Trophoblast cell (in vitro differentiated cells and primary cell): ENCODE results near the gene HDAC11.

ENCODE experiments used
- DNase-seq, 2 donors: peaks; one replicate each; pipeline ENCODE4 v3.0.0-alpha.2; 2016
- H2AFZ ChIP-seq: 2 replicates; pipeline ENCODE4 v1.6.1; 2013; ENCODE audit warnings: low read length, moderate library complexity, mild to moderate bottlenecking; ENCODE audit not compliant: insufficient read depth, poor library complexity
- H2AK5ac ChIP-seq: 2 replicates; pipeline ENCODE4 v1.6.1; 2013; ENCODE audit warnings: mild to moderate bottlenecking, low read length
- H2BK120ac ChIP-seq: 2 replicates; pipeline ENCODE4 v1.6.1; 2013; ENCODE audit warnings: low read length, mild to moderate bottlenecking, moderate library complexity; ENCODE audit not compliant: insufficient read depth, poor library complexity
- H2BK12ac ChIP-seq: 2 replicates; pipeline ENCODE4 v1.6.1; 2013; ENCODE audit warnings: mild to moderate bottlenecking, low read length, moderate library complexity
- H2BK5ac ChIP-seq: 2 replicates; pipeline ENCODE4 v1.6.1; 2013; ENCODE audit warnings: low read length, low read depth, moderate library complexity, mild to moderate bottlenecking; ENCODE audit not compliant: poor library complexity
- H3K14ac ChIP-seq: 2 replicates; pipeline ENCODE4 v1.6.1; 2013; ENCODE audit warnings: mild to moderate bottlenecking, low read length
- H3K18ac ChIP-seq: 2 replicates; pipeline ENCODE4 v1.6.1; 2013; ENCODE audit warnings: mild to moderate bottlenecking, low read length
- H3K23ac ChIP-seq: 2 replicates; pipeline ENCODE4 v1.6.1; 2013; ENCODE audit warnings: low read length
- H3K27ac ChIP-seq: 2 replicates; pipeline ENCODE4 v1.5.1; 2013; ENCODE audit warnings: low read depth, mild to moderate bottlenecking, inconsistent platforms, low read length, moderate library complexity
- H3K27me3 ChIP-seq: 2 replicates; pipeline ENCODE4 v1.6.1; 2013; ENCODE audit warnings: inconsistent platforms, mild to moderate bottlenecking, low read length, moderate library complexity; ENCODE audit not compliant: insufficient read depth
- H3K36me3 ChIP-seq, 2 experiments: 1 replicate in 1 of 2; 2 replicates in 1 of 2; pipeline ENCODE4 v1.6.1; 2013; ENCODE audit warnings: low read length in 2 of 2, mild to moderate bottlenecking in 2 of 2, moderate library complexity in 1 of 2; ENCODE audit not compliant: insufficient read depth in 2 of 2, control insufficient read depth in 1 of 2
- H3K4ac ChIP-seq: 2 replicates; pipeline ENCODE4 v1.6.1; 2013; ENCODE audit warnings: low read depth, mild to moderate bottlenecking, low read length, moderate library complexity
- H3K4me1 ChIP-seq, 2 experiments: 1 replicate in 1 of 2; 2 replicates in 1 of 2; pipeline ENCODE4 v1.6.1; 2013; ENCODE audit warnings: low read length in 2 of 2, mild to moderate bottlenecking in 2 of 2, moderate library complexity in 1 of 2; ENCODE audit not compliant: insufficient read depth in 2 of 2, control insufficient read depth in 1 of 2
- H3K4me2 ChIP-seq: 2 replicates; pipeline ENCODE4 v1.6.1; 2013; ENCODE audit warnings: inconsistent platforms, mild to moderate bottlenecking, low read length, moderate library complexity
- H3K4me3 ChIP-seq: 2 replicates; pipeline ENCODE4 v1.5.1; 2013; ENCODE audit warnings: mild to moderate bottlenecking, low read depth, low read length, inconsistent platforms
- H3K79me1 ChIP-seq: one replicate; pipeline ENCODE4 v1.6.1; 2013; ENCODE audit warnings: low read length
- H3K79me2 ChIP-seq: 2 replicates; pipeline ENCODE4 v1.6.1; 2013; ENCODE audit warnings: low read length, mild to moderate bottlenecking; ENCODE audit not compliant: control insufficient read depth, insufficient read depth, poor library complexity
- H3K9ac ChIP-seq: 2 replicates; pipeline ENCODE4 v1.6.1; 2013; ENCODE audit warnings: mild to moderate bottlenecking, low read length
- H3K9me3 ChIP-seq: 2 replicates; pipeline ENCODE4 v1.6.1; 2013; ENCODE audit warnings: low read depth, mild to moderate bottlenecking, control low read depth, inconsistent platforms, low read length; ENCODE audit not compliant: insufficient read depth
- H4K12ac ChIP-seq: 2 replicates; pipeline ENCODE4 v1.6.1; 2013; ENCODE audit warnings: low read depth, mild to moderate bottlenecking, low read length, moderate library complexity
- H4K8ac ChIP-seq: 2 replicates; pipeline ENCODE4 v1.6.1; 2013; ENCODE audit warnings: low read depth, mild to moderate bottlenecking, low read length, moderate library complexity
- H4K91ac ChIP-seq: one replicate; pipeline ENCODE4 v1.6.1; 2013; ENCODE audit warnings: low read depth, mild to moderate bottlenecking, low read length, moderate library complexity
- WGBS: extraction: QIAGEN DNeasy Blood & Tissue Kit; methylation state at CpG from one replicate; pipeline ENCODE4 v1.1.7; 2013; ENCODE audit warnings: missing lambda C conversion rate; ENCODE audit not compliant: insufficient read length, insufficient coverage; ENCODE audit errors: extremely low coverage; 5-methylcytosine and 5-hydroxymethylcytosine counted together

HDAC11 gene

DNA sequence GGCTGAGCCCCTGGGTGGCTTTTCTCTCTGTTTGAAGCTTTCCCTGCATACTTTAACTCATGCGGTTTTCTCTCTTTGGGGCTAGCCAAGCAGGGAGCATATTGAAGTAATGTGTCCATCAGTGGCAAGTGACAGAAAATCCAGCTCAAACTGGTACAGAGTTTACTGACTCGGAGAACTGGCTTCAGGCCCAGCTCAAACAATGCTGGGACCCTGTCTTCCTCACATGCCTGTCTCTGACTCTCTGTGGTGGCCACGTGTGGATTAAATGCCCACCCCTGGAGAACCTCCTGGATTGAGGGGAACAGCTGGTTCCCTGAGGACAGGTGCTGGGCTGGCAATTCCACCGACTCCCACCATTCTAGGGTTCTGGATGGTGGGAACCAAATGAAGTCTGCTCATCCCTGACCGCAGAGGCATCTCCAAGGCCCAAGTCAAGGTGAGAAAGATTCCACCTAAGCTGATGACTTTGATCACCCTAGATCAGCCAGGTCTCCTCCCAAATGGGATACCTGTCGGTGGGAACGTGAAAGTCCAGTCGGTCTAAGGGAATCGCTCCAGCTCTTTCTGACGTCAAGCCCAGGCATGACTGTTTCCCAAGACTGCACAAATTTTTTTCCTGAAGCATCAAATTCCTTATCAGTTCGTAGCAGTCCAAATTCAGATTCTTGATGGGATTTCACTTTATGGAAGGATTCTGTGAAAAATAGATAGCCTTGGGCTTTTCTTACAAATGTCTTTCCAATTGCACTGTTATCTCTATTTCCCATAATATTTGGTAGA lies 16.3 kb upstream of the HDAC11 start:
- Histone ChIP-seq H3K4me1 (no peaks in the 10 kb centered on the region), H4K91ac (no peak overlapping the region), H3K9me3 (no peaks in the 10 kb centered on the region), H3K27ac (no peak overlapping the region), H3K14ac (no peak overlapping the region), H3K27me3 (peaks cover 2% of the 10 kb centered on the region), H3K4me3 (no peak overlapping the region), H3K18ac (no peak overlapping the region), H2BK120ac (no peak overlapping the region), H3K9ac (peak overlapping the region; percentile 36), H3K4ac (no peak overlapping the region), H2AFZ (no peak overlapping the region), H2BK12ac (no peak overlapping the region), H3K4me2 (no peak overlapping the region), H3K23ac (no peak overlapping the region), H4K8ac (no peak overlapping the region), H2BK5ac (no peak overlapping the region), H3K79me2 (no peaks in the 10 kb centered on the region), H3K79me1 (no peaks in the 10 kb centered on the region), H4K12ac (no peak overlapping the region), H2AK5ac (no peak overlapping the region), H3K36me3 (no peaks in the 10 kb centered on the region)
- DNase-seq, result peak; percentile 86 to 94
- WGBS, result no CpG with 5 or more reads among the region's 11 CpGs

GRCh38 chr3:13465236-13465873 lies 14.8 kb upstream of the HDAC11 start:
- Histone ChIP-seq H2AFZ (no peak overlapping the region), H3K18ac (no peak overlapping the region), H3K4me3 (no peak overlapping the region), H3K23ac (no peak overlapping the region), H3K9me3 (no peaks in the 10 kb centered on the region), H3K4me1 (no peaks in the 10 kb centered on the region), H2BK12ac (no peak overlapping the region), H3K27me3 (no peaks in the 10 kb centered on the region), H3K4me2 (no peak overlapping the region), H3K9ac (no peak overlapping the region), H3K36me3 (no peaks in the 10 kb centered on the region), H4K91ac (no peak overlapping the region), H3K14ac (no peak overlapping the region), H2BK5ac (no peak overlapping the region), H3K79me1 (no peaks in the 10 kb centered on the region), H3K4ac (no peak overlapping the region), H2AK5ac (no peak overlapping the region), H4K12ac (no peak overlapping the region), H4K8ac (no peak overlapping the region), H3K27ac (no peak overlapping the region), H3K79me2 (no peaks in the 10 kb centered on the region), H2BK120ac (no peak overlapping the region)
- WGBS, result no CpG with 5 or more reads among the region's 4 CpGs
- DNase-seq, result no peak

DNA sequence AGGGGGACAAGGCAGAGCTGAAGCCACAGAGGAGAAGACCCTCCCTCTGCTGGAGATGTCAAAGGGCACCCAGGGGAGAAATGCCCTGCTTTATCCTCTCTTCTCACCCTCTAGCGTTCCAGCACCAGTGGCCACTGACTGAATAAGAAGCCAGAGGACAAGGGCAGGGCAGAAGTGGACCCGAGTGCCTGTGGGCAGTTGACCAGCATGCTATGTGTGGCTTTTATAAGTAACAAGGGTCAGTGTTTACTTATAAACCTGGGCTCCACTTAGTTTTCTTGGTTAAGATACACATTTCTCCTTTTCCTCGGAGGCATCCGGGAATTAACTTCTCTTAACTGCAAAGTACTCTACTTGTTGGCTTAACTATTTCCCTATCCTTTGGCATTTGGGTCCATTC lies 13.3 kb upstream of the HDAC11 start:
- no peak for DNase-seq
- Histone ChIP-seq H3K79me2 (no peaks in the 10 kb centered on the region), H4K8ac (no peak overlapping the region), H3K18ac (no peak overlapping the region), H4K91ac (no peak overlapping the region), H3K4me3 (no peak overlapping the region), H3K9me3 (peaks cover 2% of the 10 kb centered on the region), H3K27ac (no peak overlapping the region), H3K27me3 (no peaks in the 10 kb centered on the region), H4K12ac (no peak overlapping the region), H3K14ac (no peak overlapping the region), H3K4ac (no peak overlapping the region), H3K36me3 (no peaks in the 10 kb centered on the region), H3K4me1 (no peaks in the 10 kb centered on the region), H2AFZ (no peak overlapping the region), H2BK120ac (no peak overlapping the region), H3K4me2 (no peak overlapping the region), H3K9ac (no peak overlapping the region), H3K23ac (no peak overlapping the region), H3K79me1 (no peaks in the 10 kb centered on the region), H2BK12ac (no peak overlapping the region), H2AK5ac (no peak overlapping the region), H2BK5ac (no peak overlapping the region)
- WGBS, result no CpG with 5 or more reads among the region's 4 CpGs

DNA sequence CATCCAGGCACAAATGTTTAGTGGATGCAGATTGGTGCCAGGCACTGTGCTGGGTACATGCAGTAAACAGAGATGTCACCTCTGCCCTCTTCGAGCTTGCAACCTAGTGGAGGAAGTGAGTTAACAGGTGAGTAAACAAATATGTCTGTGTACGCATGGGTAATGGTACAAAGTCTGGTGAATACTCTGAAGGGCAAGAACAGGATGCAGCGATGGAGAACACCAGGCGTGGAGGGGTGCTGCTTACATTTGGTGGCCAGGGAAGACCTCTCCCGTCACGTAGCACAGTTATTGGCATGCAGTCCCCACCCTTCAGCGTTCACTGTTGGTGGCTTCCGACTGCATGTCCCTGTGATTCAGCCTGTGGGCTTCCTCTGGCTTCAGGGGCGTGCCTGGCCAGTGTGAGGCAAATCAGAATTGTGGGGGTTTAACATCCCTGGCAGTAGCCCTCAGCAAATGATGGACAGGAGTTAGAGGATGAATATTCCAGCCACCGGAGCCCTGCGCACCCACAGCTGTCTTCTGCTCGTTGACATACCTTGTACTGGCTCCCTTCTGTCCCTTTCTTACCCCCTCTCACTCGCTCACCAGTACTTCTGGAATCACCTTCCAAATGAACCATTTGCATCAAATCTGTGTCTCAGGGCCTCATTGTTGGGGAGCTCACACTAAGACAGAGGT lies 9.1 kb upstream of the HDAC11 start:
- H2BK12ac ChIP-seq, result no peak overlapping the region
- H3K79me1 ChIP-seq, result no peaks in the 10 kb centered on the region
- H3K23ac ChIP-seq, result no peak overlapping the region
- no peak overlapping the region for H3K9ac ChIP-seq
- no peaks in the 10 kb centered on the region for H3K27me3 ChIP-seq
- no peak overlapping the region for H3K18ac ChIP-seq
- H3K36me3 ChIP-seq, result no peaks in the 10 kb centered on the region
- H4K8ac ChIP-seq, result no peak overlapping the region
- no peak overlapping the region for H3K14ac ChIP-seq
- no peak for DNase-seq
- no peak overlapping the region for H3K27ac ChIP-seq
- no peak overlapping the region for H4K91ac ChIP-seq
- no CpG with 5 or more reads among the region's 13 CpGs for WGBS
- no peak overlapping the region for H3K4ac ChIP-seq
- H3K79me2 ChIP-seq, result no peaks in the 10 kb centered on the region
- peaks cover 2% of the 10 kb centered on the region for H3K9me3 ChIP-seq
- H2BK5ac ChIP-seq, result no peak overlapping the region
- H4K12ac ChIP-seq, result no peak overlapping the region
- H3K4me3 ChIP-seq, result no peak overlapping the region
- H2AFZ ChIP-seq, result no peak overlapping the region
- H2AK5ac ChIP-seq, result no peak overlapping the region
- H2BK120ac ChIP-seq, result no peak overlapping the region
- H3K4me2 ChIP-seq, result no peak overlapping the region
- H3K4me1 ChIP-seq, result peaks cover 0 to 4% of the 10 kb centered on the region in 2 experiments
